Astrocyte (in vitro differentiated cells and primary cell): ENCODE measurements around the gene RANBP17. TPM values are rescaled to one million over a fixed set of nuclear protein-coding genes. Genes with fewer than 3 reads are reported as not detected.
A peak's percentile ranks its signal among the peaks of the same experiment; 100 is the strongest.

Source experiments
- DNase-seq: peaks from one replicate; pipeline ENCODE4 v3.0.0-alpha.2; 2010; ENCODE audit warnings: low read depth
- FAIRE-seq: peaks from 2 replicates; lab custom pipeline; 2011; peaks lifted over from hg19 to GRCh38; lab: Jason Lieb, UNC
- H2AFZ ChIP-seq: 2 replicates; pipeline ENCODE4 v1.6.0; 2012; ENCODE audit warnings: low read depth, low read length, inconsistent platforms
- H3K27ac ChIP-seq: 2 replicates; pipeline ENCODE4 v1.5.1; 2011; ENCODE audit warnings: low read depth, low read length, inconsistent platforms
- H3K27me3 ChIP-seq: 2 replicates; pipeline ENCODE4 v1.6.0; 2011; ENCODE audit warnings: low read length, inconsistent platforms; ENCODE audit not compliant: insufficient read depth
- H3K36me3 ChIP-seq: 2 replicates; pipeline ENCODE4 v1.5.1; 2011; ENCODE audit warnings: low read length, inconsistent platforms; ENCODE audit not compliant: insufficient read depth
- H3K4me1 ChIP-seq: 2 replicates; pipeline ENCODE4 v1.5.1; 2011; ENCODE audit warnings: low read length, inconsistent platforms; ENCODE audit not compliant: insufficient read depth
- H3K4me2 ChIP-seq: 2 replicates; pipeline ENCODE4 v1.6.0; 2012; ENCODE audit warnings: low read length, inconsistent platforms
- H3K4me3 ChIP-seq: 2 replicates; pipeline ENCODE4 v1.5.1; 2011; ENCODE audit warnings: low read depth, mild to moderate bottlenecking, low read length, inconsistent platforms; ENCODE audit not compliant: insufficient read depth
- H3K79me2 ChIP-seq: 2 replicates; pipeline ENCODE4 v1.6.0; 2012; ENCODE audit warnings: mild to moderate bottlenecking, low read length, inconsistent platforms; ENCODE audit not compliant: insufficient read depth
- H3K9ac ChIP-seq: 2 replicates; pipeline ENCODE4 v1.6.0; 2012; ENCODE audit warnings: mild to moderate bottlenecking, low read length, inconsistent platforms
- H3K9me3 ChIP-seq: 2 replicates; pipeline ENCODE4 v1.5.1; 2012; ENCODE audit warnings: low read depth, mild to moderate bottlenecking, low read length, inconsistent platforms; ENCODE audit not compliant: insufficient read depth
- H4K20me1 ChIP-seq: 2 replicates; pipeline ENCODE4 v1.6.0; 2012; ENCODE audit warnings: low read length, inconsistent platforms; ENCODE audit not compliant: insufficient read depth
- H3K27ac Mint-ChIP-seq: one replicate; pipeline ENCODE4 v1.8.0; 2021; ENCODE audit warnings: mild to moderate bottlenecking, mixed read lengths; ENCODE audit not compliant: unreplicated experiment
- H3K27me3 Mint-ChIP-seq: one replicate; pipeline ENCODE4 v1.8.0; 2021; ENCODE audit warnings: low read depth, mixed read lengths; ENCODE audit not compliant: unreplicated experiment
- H3K36me3 Mint-ChIP-seq: one replicate; pipeline ENCODE4 v1.8.0; 2021; ENCODE audit warnings: low read depth, mixed read lengths; ENCODE audit not compliant: unreplicated experiment
- H3K4me1 Mint-ChIP-seq: one replicate; pipeline ENCODE4 v1.8.0; 2021; ENCODE audit warnings: low read depth, mixed read lengths; ENCODE audit not compliant: unreplicated experiment
- H3K4me3 Mint-ChIP-seq: one replicate; pipeline ENCODE4 v1.8.0; 2021; ENCODE audit warnings: mild to moderate bottlenecking, moderate library complexity, mixed read lengths; ENCODE audit not compliant: unreplicated experiment
- H3K9me3 Mint-ChIP-seq: one replicate; pipeline ENCODE4 v1.8.0; 2021; ENCODE audit warnings: mild to moderate bottlenecking, mixed read lengths; ENCODE audit not compliant: unreplicated experiment
- CTCF ChIP-seq: IDR thresholded peaks from 2 replicates; pipeline ENCODE4 v1.5.1; 2011; ENCODE audit warnings: low read depth, mild to moderate bottlenecking, inconsistent platforms, low read length, moderate library complexity; ENCODE audit not compliant: insufficient read depth
- EZH2 ChIP-seq: IDR thresholded peaks from 2 replicates; pipeline ENCODE4 v1.6.1; 2012; ENCODE audit warnings: mild to moderate bottlenecking, low read length, inconsistent platforms; ENCODE audit not compliant: insufficient read depth
- total RNA-seq: library from RNA; stranded (reverse); gene quantifications from 2 replicates; pipeline ENCODE4 v1.2.1, GENCODE V29; 2021

RANBP17 gene
- total RNA-seq, 1 donor from 2014 or later, result 16.2 TPM

DNA sequence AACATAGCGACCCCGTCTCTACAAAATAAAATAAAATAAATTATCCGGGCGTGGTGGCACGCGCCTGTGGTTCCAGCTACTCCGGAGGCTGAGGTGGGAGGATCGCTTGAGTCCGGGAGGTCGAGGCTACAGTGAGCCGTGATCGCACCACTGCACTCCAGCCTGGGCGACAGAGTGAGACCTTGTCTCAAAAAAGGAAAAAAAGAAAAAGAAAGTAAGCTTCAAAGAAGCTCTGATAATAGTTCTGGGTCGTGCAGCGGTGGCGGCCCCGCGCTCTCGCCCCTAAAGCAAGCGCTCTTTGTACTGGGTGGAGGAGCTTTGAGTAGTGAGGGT lies 454.1 kb downstream of the RANBP17 start:
- Mint-ChIP-seq H3K4me3 (no peak overlapping the region), H3K4me1 (no peaks in the 10 kb centered on the region)
- no peak overlapping the region for H3K4me3 ChIP-seq

GRCh38 chr5:171316258-171317121 lies 454.7 kb downstream of the RANBP17 start:
- Mint-ChIP-seq H3K9me3 (peaks cover 19% of the 10 kb centered on the region), H3K27me3 (peaks cover 80% of the 10 kb centered on the region), H3K4me3 (no peak overlapping the region), H3K4me1 (no peaks in the 10 kb centered on the region), H3K36me3 (peaks cover 2% of the 10 kb centered on the region), H3K27ac (no peak overlapping the region)
- H3K4me3 ChIP-seq, result no peak overlapping the region
- H3K4me2 ChIP-seq, result peak overlapping the region; percentile 54
- H3K27me3 ChIP-seq, result peaks cover 93% of the 10 kb centered on the region
- peaks cover 18% of the 10 kb centered on the region for H4K20me1 ChIP-seq
- TF ChIP-seq CTCF (no peak), EZH2 (peak; percentile 92)
- no peak overlapping the region for H3K9ac ChIP-seq
- H3K27ac ChIP-seq, result no peak overlapping the region
- FAIRE-seq (no peak), DNase-seq (no peak)
- H2AFZ ChIP-seq, result no peak overlapping the region
- H3K36me3 ChIP-seq, result no peaks in the 10 kb centered on the region
- peaks cover 8% of the 10 kb centered on the region for H3K4me1 ChIP-seq
- no peaks in the 10 kb centered on the region for H3K79me2 ChIP-seq
- H3K9me3 ChIP-seq, result no peaks in the 10 kb centered on the region

More for the DNA sequence above, 454.1 kb downstream of the RANBP17 start:
- H3K27me3 ChIP-seq, result peaks cover 92% of the 10 kb centered on the region
- H3K4me1 ChIP-seq, result peaks cover 8% of the 10 kb centered on the region
- H3K36me3 ChIP-seq, result no peaks in the 10 kb centered on the region
- H3K4me2 ChIP-seq, result peak overlapping the region; percentile 54
- H3K36me3 Mint-ChIP-seq, result peaks cover 2% of the 10 kb centered on the region
- FAIRE-seq (no peak), DNase-seq (no peak)
- no peak overlapping the region for H3K27ac ChIP-seq
- H3K9ac ChIP-seq, result no peak overlapping the region
- peaks cover 77% of the 10 kb centered on the region for H3K27me3 Mint-ChIP-seq
- H3K9me3 Mint-ChIP-seq, result peaks cover 19% of the 10 kb centered on the region
- TF ChIP-seq EZH2, result no peak
- TF ChIP-seq CTCF, result no peak
- no peaks in the 10 kb centered on the region for H3K79me2 ChIP-seq
- no peak overlapping the region for H3K27ac Mint-ChIP-seq
- peaks cover 18% of the 10 kb centered on the region for H4K20me1 ChIP-seq
- H3K9me3 ChIP-seq, result no peaks in the 10 kb centered on the region
- no peak overlapping the region for H2AFZ ChIP-seq

GRCh38 chr5:171317230-171317629 lies 455.4 kb downstream of the RANBP17 start:
- peaks cover 88% of the 10 kb centered on the region for H3K27me3 Mint-ChIP-seq
- no peak overlapping the region for H2AFZ ChIP-seq
- H3K4me1 ChIP-seq, result peaks cover 8% of the 10 kb centered on the region
- no peak overlapping the region for H3K4me2 ChIP-seq
- no peak overlapping the region for H3K4me3 ChIP-seq
- H3K4me1 Mint-ChIP-seq, result no peaks in the 10 kb centered on the region
- H3K27me3 ChIP-seq, result peaks cover 97% of the 10 kb centered on the region
- no peaks in the 10 kb centered on the region for H3K79me2 ChIP-seq
- no peak overlapping the region for H3K4me3 Mint-ChIP-seq
- H3K9me3 ChIP-seq, result no peaks in the 10 kb centered on the region
- no peak overlapping the region for H3K9ac ChIP-seq
- no peak overlapping the region for H3K27ac Mint-ChIP-seq
- DNase-seq (no peak), FAIRE-seq (no peak)
- peaks cover 2% of the 10 kb centered on the region for H3K36me3 Mint-ChIP-seq
- H3K36me3 ChIP-seq, result no peaks in the 10 kb centered on the region
- no peak for TF ChIP-seq EZH2
- TF ChIP-seq CTCF, result no peak
- peaks cover 18% of the 10 kb centered on the region for H4K20me1 ChIP-seq
- H3K27ac ChIP-seq, result no peak overlapping the region
- H3K9me3 Mint-ChIP-seq, result peaks cover 19% of the 10 kb centered on the region
